Rectal smooth muscle tissue (tissue), 1 donor: ENCODE results near the gene ICAM1.
A peak's percentile ranks its signal among the peaks of the same experiment; 100 is the strongest.
"Not testable (repeated sequence)": the region's sequence is repeated elsewhere in the genome, so short reads cannot be mapped to it uniquely, and the experiment has no call there.

Experiments used
- H3K27ac ChIP-seq: one replicate; pipeline ENCODE4 v1.7.0; 2013; ENCODE audit warnings: low read depth, low read length, inconsistent platforms
- H3K27me3 ChIP-seq: one replicate; pipeline ENCODE4 v1.7.0; 2013; ENCODE audit warnings: low read length; ENCODE audit not compliant: control insufficient read depth, insufficient read depth
- H3K36me3 ChIP-seq: one replicate; pipeline ENCODE4 v1.7.0; 2013; ENCODE audit warnings: low read length; ENCODE audit not compliant: control insufficient read depth, insufficient read depth
- H3K4me1 ChIP-seq: one replicate; pipeline ENCODE4 v1.7.0; 2013; ENCODE audit warnings: low read length; ENCODE audit not compliant: control insufficient read depth, insufficient read depth
- H3K4me3 ChIP-seq: one replicate; pipeline ENCODE4 v1.7.0; 2013; ENCODE audit warnings: low read length
- H3K9ac ChIP-seq: one replicate; pipeline ENCODE4 v1.7.0; 2013; ENCODE audit warnings: low read length

ICAM1 gene

DNA sequence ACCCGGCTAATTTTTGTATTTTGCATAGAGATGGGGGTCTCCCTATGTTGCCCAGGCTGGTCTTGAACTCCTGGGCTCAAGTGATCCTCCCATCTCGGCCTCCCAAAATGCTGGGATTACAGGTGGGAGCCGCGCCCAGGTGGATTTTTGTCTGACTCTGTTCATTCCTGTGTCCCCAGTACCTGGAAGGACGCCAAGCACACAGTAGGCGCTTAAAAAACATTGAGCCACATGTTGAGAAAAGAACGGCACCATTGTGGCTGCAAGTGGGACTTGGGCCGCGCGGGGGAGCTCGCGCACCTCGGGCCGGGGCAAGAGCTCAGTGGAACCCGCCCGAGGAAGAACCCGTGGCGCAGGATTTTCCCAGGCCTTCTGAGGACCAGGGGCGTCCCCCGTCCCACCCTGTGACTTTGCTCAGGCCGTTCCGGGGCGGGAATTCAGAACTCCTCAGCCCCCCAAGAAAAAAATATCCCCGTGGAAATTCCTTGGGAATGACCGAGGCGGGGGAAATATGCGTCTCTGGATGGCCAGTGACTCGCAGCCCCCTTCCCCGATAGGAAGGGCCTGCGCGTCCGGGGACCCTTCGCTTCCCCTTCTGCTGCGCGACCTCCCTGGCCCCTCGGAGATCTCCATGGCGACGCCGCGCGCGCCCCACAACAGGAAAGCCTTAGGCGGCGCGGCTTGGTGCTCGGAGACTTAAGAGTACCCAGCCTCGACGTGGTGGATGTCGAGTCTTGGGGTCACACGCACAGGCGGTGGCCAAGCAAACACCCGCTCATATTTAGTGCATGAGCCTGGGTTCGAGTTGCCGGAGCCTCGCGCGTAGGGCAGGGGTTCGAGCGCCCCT is 1.4 kb upstream of the ICAM1 start:
- Histone ChIP-seq H3K36me3 (no peaks in the 10 kb centered on the region), H3K27me3 (no peaks in the 10 kb centered on the region), H3K27ac (peak overlapping the region; percentile 58), H3K4me1 (no peaks in the 10 kb centered on the region), H3K4me3 (peak overlapping the region; percentile 65), H3K9ac (no peak overlapping the region)

- peak overlapping the region; percentile 62 for H3K27ac ChIP-seq
- H3K9ac ChIP-seq, result peak overlapping the region; percentile 16
- no peaks in the 10 kb centered on the region for H3K4me1 ChIP-seq
- no peaks in the 10 kb centered on the region for H3K36me3 ChIP-seq
- peak overlapping the region; percentile 65 for H3K4me3 ChIP-seq
- no peaks in the 10 kb centered on the region for H3K27me3 ChIP-seq
These were observed 722 bp upstream of the ICAM1 start for GRCh38 chr19:10270180-10270615.

DNA sequence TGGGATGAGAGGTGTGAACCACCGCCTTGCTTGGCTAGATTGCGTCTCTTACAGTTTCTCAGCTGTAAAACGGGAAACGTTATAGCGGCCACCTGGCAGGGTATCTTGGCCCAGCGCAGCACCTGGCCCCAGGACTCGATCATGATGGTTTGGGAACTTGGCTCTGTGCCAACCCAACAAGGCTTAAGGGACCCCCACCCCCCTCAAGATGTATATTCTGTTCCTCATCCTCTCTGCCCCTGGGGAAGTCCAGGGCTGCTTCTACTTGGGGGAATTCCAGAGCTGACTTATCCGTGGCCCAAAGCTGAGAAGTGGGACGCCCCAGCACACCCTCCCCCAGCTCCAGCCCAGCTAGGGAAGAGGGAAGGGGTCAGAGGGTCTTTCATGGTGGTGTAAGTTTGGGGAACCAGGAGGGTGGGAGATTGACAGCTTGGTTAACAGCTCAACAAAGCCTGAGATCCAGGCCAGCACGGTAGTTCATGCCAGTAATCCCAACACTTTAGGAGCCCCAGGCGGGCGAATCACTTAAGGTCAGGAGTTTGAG is 695 bp downstream of the ICAM1 start:
- peak overlapping the region; percentile 52 for H3K27ac ChIP-seq
- H3K4me3 ChIP-seq, result peak overlapping the region; percentile 65
- H3K36me3 ChIP-seq, result no peaks in the 10 kb centered on the region
- no peak overlapping the region for H3K9ac ChIP-seq
- H3K4me1 ChIP-seq, result no peaks in the 10 kb centered on the region
- no peaks in the 10 kb centered on the region for H3K27me3 ChIP-seq

DNA sequence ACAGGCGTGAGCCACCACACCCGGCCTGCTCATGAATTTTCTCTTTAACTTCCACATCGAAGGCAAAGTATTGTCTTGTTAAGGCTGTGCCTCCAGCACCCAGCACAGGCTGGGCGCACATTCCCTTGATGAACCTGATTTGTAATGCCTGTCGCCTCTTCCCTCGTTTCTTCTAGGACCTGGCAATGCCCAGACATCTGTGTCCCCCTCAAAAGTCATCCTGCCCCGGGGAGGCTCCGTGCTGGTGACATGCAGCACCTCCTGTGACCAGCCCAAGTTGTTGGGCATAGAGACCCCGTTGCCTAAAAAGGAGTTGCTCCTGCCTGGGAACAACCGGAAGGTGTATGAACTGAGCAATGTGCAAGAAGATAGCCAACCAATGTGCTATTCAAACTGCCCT is 3.7 kb downstream of the ICAM1 start:
- no peak overlapping the region for H3K4me3 ChIP-seq
- no peaks in the 10 kb centered on the region for H3K27me3 ChIP-seq
- H3K4me1 ChIP-seq, result no peaks in the 10 kb centered on the region
- no peaks in the 10 kb centered on the region for H3K36me3 ChIP-seq
- H3K27ac ChIP-seq, result no peak overlapping the region
- no peak overlapping the region for H3K9ac ChIP-seq

- Histone ChIP-seq H3K9ac (no peak overlapping the region), H3K27me3 (no peaks in the 10 kb centered on the region), H3K4me3 (no peak overlapping the region), H3K27ac (no peak overlapping the region), H3K4me1 (no peaks in the 10 kb centered on the region), H3K36me3 (no peaks in the 10 kb centered on the region)
These were observed 7.1 kb downstream of the ICAM1 start for GRCh38 chr19:10277795-10278589.

GRCh38 chr19:10278935-10279334 is 8.0 kb downstream of the ICAM1 start:
- H3K36me3 ChIP-seq, result no peaks in the 10 kb centered on the region

GRCh38 chr19:10279737-10280442 is 9.0 kb downstream of the ICAM1 start:
- H3K27me3 ChIP-seq, result no peaks in the 10 kb centered on the region
- no peak overlapping the region for H3K4me3 ChIP-seq
- no peaks in the 10 kb centered on the region for H3K36me3 ChIP-seq
- no peaks in the 10 kb centered on the region for H3K4me1 ChIP-seq
- no peak overlapping the region for H3K9ac ChIP-seq
- no peak overlapping the region for H3K27ac ChIP-seq

More at GRCh38 chr19:10278935-10279334, 8.0 kb downstream of the ICAM1 start:
- H3K4me3 ChIP-seq, result no peak overlapping the region
- no peak overlapping the region for H3K9ac ChIP-seq
- no peak overlapping the region for H3K27ac ChIP-seq
- no peaks in the 10 kb centered on the region for H3K4me1 ChIP-seq
- H3K27me3 ChIP-seq, result no peaks in the 10 kb centered on the region

DNA sequence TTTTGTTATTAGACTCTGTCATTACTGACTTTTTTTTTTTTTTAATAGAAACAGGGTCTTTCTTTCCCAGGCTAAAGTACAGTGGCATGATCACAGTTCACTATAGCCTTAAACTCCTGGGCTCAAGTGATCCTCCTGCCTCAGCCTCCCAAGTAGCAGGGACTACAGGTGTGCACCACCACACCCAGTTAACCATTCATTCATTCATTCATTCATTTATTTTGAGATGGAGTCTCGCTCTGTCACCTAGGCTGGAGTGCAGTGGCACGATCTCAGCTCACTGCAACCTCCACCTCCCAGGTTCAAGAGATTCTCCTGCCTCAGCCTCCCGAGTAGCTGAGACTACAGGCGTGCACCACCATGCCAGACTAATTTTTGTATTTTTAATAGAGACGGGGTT is 11.1 kb downstream of the ICAM1 start:
- not testable (repeated sequence) for H3K4me3 ChIP-seq, H3K27me3 ChIP-seq, H3K36me3 ChIP-seq, H3K9ac ChIP-seq, H3K27ac ChIP-seq, H3K4me1 ChIP-seq

GRCh38 chr19:10283301-10284064 is 12.6 kb downstream of the ICAM1 start:
- Histone ChIP-seq H3K4me1 (no peaks in the 10 kb centered on the region), H3K4me3 (no peak overlapping the region), H3K27ac (no peak overlapping the region), H3K36me3 (peaks cover 3% of the 10 kb centered on the region), H3K9ac (no peak overlapping the region), H3K27me3 (peaks cover 9% of the 10 kb centered on the region)

DNA sequence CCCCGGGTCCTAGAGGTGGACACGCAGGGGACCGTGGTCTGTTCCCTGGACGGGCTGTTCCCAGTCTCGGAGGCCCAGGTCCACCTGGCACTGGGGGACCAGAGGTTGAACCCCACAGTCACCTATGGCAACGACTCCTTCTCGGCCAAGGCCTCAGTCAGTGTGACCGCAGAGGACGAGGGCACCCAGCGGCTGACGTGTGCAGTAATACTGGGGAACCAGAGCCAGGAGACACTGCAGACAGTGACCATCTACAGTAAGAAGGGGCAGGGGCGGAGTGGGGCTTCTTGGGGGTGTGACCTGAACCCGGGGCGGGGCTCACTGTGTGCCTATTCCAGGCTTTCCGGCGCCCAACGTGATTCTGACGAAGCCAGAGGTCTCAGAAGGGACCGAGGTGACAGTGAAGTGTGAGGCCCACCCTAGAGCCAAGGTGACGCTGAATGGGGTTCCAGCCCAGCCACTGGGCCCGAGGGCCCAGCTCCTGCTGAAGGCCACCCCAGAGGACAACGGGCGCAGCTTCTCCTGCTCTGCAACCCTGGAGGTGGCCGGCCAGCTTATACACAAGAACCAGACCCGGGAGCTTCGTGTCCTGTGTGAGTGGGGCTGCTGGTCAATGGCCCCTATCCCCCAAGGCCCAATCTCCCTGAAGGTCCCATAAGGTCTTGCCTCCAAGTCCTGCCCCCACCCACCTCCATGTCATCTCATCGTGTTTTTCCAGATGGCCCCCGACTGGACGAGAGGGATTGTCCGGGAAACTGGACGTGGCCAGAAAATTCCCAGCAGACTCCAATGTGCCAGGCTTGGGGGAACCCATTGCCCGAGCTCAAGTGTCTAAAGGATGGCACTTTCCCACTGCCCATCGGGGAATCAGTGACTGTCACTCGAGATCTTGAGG is 13.4 kb downstream of the ICAM1 start:
- no peak overlapping the region for H3K9ac ChIP-seq
- H3K4me1 ChIP-seq, result peaks cover 2% of the 10 kb centered on the region
- H3K27me3 ChIP-seq, result peaks cover 17% of the 10 kb centered on the region
- peaks cover 3% of the 10 kb centered on the region for H3K36me3 ChIP-seq
- no peak overlapping the region for H3K4me3 ChIP-seq
- H3K27ac ChIP-seq, result no peak overlapping the region

GRCh38 chr19:10284960-10285278 is 14.0 kb downstream of the ICAM1 start:
- Histone ChIP-seq H3K36me3 (peaks cover 3% of the 10 kb centered on the region), H3K4me3 (no peak overlapping the region), H3K4me1 (peaks cover 2% of the 10 kb centered on the region), H3K27me3 (peaks cover 18% of the 10 kb centered on the region), H3K9ac (no peak overlapping the region), H3K27ac (no peak overlapping the region)
